OCI-LY3 (cell line): ENCODE results near the gene GSAP.

ENCODE experiments used
- EZH2phosphoT487 ChIP-seq: fragments of 200-600 bp; shearing (Covaris generic); IDR thresholded peaks from 2 replicates; pipeline ENCODE4 v1.6.1; 2018; ENCODE audit warnings: antibody characterized with exemption, mixed run types, low read depth
- TF ChIP-seq, protein P1 (sequence below): fragments of 200-600, 300-600 bp; sonication (generic); IDR thresholded peaks from 2 replicates; pipeline ENCODE4 v1.5.1; 2014; ENCODE audit warnings: antibody characterized with exemption, low read length, low read depth

DNA sequence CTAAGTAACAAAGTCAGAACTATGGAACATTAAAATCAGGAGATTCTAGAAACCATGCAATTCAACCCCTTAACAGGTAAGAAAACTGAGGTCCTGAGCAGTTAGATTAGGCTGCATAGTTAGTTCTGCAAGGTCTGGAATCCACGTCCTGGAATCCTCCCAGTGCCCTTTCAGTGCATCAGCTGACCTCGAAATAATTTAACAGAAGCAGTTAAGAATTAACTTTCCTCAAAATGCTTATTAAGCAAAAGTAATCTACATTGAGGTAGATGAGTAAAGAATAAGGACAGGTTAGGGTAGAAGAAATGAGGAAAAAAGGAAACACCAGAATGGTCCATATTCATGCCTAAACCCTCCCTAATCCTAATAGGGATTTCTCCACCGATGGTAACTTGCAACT is 37.6 kb downstream of the GSAP start:
- TF ChIP-seq, protein P1, sequence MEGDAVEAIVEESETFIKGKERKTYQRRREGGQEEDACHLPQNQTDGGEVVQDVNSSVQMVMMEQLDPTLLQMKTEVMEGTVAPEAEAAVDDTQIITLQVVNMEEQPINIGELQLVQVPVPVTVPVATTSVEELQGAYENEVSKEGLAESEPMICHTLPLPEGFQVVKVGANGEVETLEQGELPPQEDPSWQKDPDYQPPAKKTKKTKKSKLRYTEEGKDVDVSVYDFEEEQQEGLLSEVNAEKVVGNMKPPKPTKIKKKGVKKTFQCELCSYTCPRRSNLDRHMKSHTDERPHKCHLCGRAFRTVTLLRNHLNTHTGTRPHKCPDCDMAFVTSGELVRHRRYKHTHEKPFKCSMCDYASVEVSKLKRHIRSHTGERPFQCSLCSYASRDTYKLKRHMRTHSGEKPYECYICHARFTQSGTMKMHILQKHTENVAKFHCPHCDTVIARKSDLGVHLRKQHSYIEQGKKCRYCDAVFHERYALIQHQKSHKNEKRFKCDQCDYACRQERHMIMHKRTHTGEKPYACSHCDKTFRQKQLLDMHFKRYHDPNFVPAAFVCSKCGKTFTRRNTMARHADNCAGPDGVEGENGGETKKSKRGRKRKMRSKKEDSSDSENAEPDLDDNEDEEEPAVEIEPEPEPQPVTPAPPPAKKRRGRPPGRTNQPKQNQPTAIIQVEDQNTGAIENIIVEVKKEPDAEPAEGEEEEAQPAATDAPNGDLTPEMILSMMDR, result no peak
- no peak for TF ChIP-seq EZH2phosphoT487
